K562 (cell line): ENCODE results near the gene TMEM191C. TPM values are rescaled to one million over a fixed set of nuclear protein-coding genes. Genes with fewer than 3 reads are reported as not detected.

Experiments
- CEBPB ChIP-seq: fragments of 450-650 bp; IDR thresholded peaks from 2 replicates; pipeline ENCODE4 v1.6.1; 2016; ENCODE audit warnings: missing genetic modification characterization, missing compliant biosample characterization
- DDX20 ChIP-seq: fragments of 450-650 bp; IDR thresholded peaks from 2 replicates; pipeline ENCODE4 v1.6.1; 2016; ENCODE audit warnings: missing genetic modification characterization, low read depth, mild to moderate bottlenecking, missing compliant biosample characterization, moderate library complexity
- KDM4B ChIP-seq, 2 experiments: fragments of 450-650 bp in 1 of 2; sonication (generic) in 1 of 2; IDR thresholded peaks; 2 replicates each; pipeline ENCODE4 v1.6.1; 2016 to 2017; ENCODE audit warnings: borderline replicate concordance in 2 of 2, antibody characterized with exemption in 1 of 2, low read depth in 1 of 2, mild to moderate bottlenecking in 1 of 2
- MCM3 ChIP-seq: fragments of 450-650 bp; IDR thresholded peaks from 2 replicates; pipeline ENCODE4 v1.6.1; 2016
- NR4A1 ChIP-seq, 2 experiments: fragments of 250-450 bp in 1 of 2; fragments of 450-650 bp in 1 of 2; sonication (Bioruptor Pico) in 1 of 2; IDR thresholded peaks; 2 replicates each; pipeline versions ENCODE4 v1.4.0 to v1.6.1; 2016 to 2020; ENCODE audit warnings: mild to moderate bottlenecking in 2 of 2, missing compliant biosample characterization in 1 of 2, missing genetic modification characterization in 1 of 2, moderate library complexity in 1 of 2
- PHF8 ChIP-seq: fragments of 200-600 bp; sonication (generic); IDR thresholded peaks from 2 replicates; pipeline ENCODE4 v1.6.1; 2012; ENCODE audit warnings: mixed run types, mild to moderate bottlenecking, inconsistent platforms, low read length, moderate library complexity, borderline replicate concordance
- POLR2B ChIP-seq: fragments of 450-650 bp; IDR thresholded peaks from 2 replicates; pipeline ENCODE4 v1.6.1; 2018; ENCODE audit warnings: low read depth; ENCODE audit not compliant: partially characterized antibody
- RBM15 ChIP-seq: fragments of 200-400 bp; formaldehyde crosslinking; IDR thresholded peaks from 2 replicates; pipeline ENCODE4 v1.6.1; 2018; ENCODE audit warnings: mild to moderate bottlenecking, low read length, moderate library complexity; ENCODE audit not compliant: insufficient read depth
- SIN3A ChIP-seq, 2 experiments: fragments of 150-350 bp in 1 of 2; IDR thresholded peaks; 2 replicates each; pipeline ENCODE4 v1.6.1; 2011 to 2016; ENCODE audit warnings: borderline replicate concordance in 2 of 2, low read depth in 2 of 2, low read length in 2 of 2, mild to moderate bottlenecking in 2 of 2, moderate library complexity in 2 of 2; ENCODE audit not compliant: control insufficient read depth in 1 of 2
- TSC22D4 ChIP-seq: fragments of 450-650 bp; IDR thresholded peaks from 2 replicates; pipeline ENCODE4 v1.6.1; 2016; ENCODE audit warnings: missing genetic modification characterization, missing biosample characterization, control low read depth
- U2AF1 ChIP-seq: fragments of 200-400 bp; formaldehyde crosslinking; optimal IDR thresholded peaks from 2 replicates; pipeline ENCODE3; 2017; ENCODE audit warnings: mild to moderate bottlenecking, low read depth, low read length, moderate library complexity
- ZBED1 ChIP-seq: IDR thresholded peaks from 2 replicates; pipeline ENCODE4 v1.6.1; 2014
- ZBTB7A ChIP-seq: IDR thresholded peaks from 2 replicates; pipeline ENCODE4 v1.6.1; 2011; ENCODE audit warnings: low read depth, mild to moderate bottlenecking, low read length, moderate library complexity, borderline replicate concordance; ENCODE audit not compliant: control insufficient read depth
- ZNF124 ChIP-seq: sonication (generic); formaldehyde crosslinking; IDR thresholded peaks from 2 replicates; pipeline ENCODE4 v1.8.1; 2022; ENCODE audit warnings: missing genetic modification reagents
- ZNF586 ChIP-seq: fragments of 450-650 bp; formaldehyde crosslinking; conservative IDR thresholded peaks from 2 replicates; pipeline ENCODE4 v1.4.0; 2020; ENCODE audit warnings: mild to moderate bottlenecking, moderate library complexity
- ZNF699 ChIP-seq: fragments of 250-450 bp; sonication (Bioruptor Pico); IDR thresholded peaks from 2 replicates; pipeline ENCODE4 v1.8.0; 2021; ENCODE audit warnings: mild to moderate bottlenecking, moderate library complexity; ENCODE audit not compliant: insufficient replicate concordance
- polyA plus RNA-seq, 8 experiments: library from polyadenylated mRNA; depleted of rRNA in 4 of 8; stranded (reverse) in 5 of 8; unstranded in 3 of 8; fragments of >200 nt; fragmentation: Nextera tagmentation in 2 of 8; fragmentation: Illumina TruSeq in 1 of 8; extraction: Ambion mirVana in 2 of 8; extraction: Trizol in 1 of 8; gene quantifications; 2 replicates each; pipeline versions ENCODE4 v1.2.1 to v1.2.3, GENCODE V29; 2011 to 2014; ENCODE audit warnings: inconsistent platforms in 1 of 8, missing spikeins in 1 of 8
- total RNA-seq, 7 experiments: library from RNA; depleted of rRNA in 6 of 7; stranded (reverse); fragments of >200 nt in 6 of 7; fragmentation: Illumina TruSeq in 2 of 7; extraction: Trizol in 2 of 7; gene quantifications; 2 replicates each; pipeline versions ENCODE4 v1.2.1 to v1.2.3, GENCODE V29; 2011 to 2021; ENCODE audit warnings: low replicate concordance in 1 of 7
- TF ChIP-seq, protein P1 (sequence below): fragments of 250-450 bp; sonication (Bioruptor Pico); IDR thresholded peaks from 2 replicates; pipeline ENCODE4 v1.4.0; 2020; ENCODE audit warnings: borderline replicate concordance
- TF ChIP-seq, protein P2 (sequence below): sonication (generic); formaldehyde crosslinking; IDR thresholded peaks from 2 replicates; pipeline ENCODE4 v1.9.0; 2022; ENCODE audit warnings: mild to moderate bottlenecking, missing genetic modification reagents
- TF ChIP-seq, protein P3 (sequence below): conservative IDR thresholded peaks from 2 replicates; pipeline ENCODE4 v1.6.1; 2011; ENCODE audit warnings: low read depth, mild to moderate bottlenecking, low read length; ENCODE audit not compliant: control insufficient read depth
- TF ChIP-seq, protein P4 (sequence below), 3 experiments: fragments of 200-800 bp in 1 of 3; sonication (Bioruptor generic) in 1 of 3; sonication (generic) in 1 of 3; formaldehyde crosslinking in 1 of 3; IDR thresholded peaks; 2 replicates each; pipeline versions ENCODE4 v1.6.1 to v1.8.0; 2016 to 2022; ENCODE audit warnings: mild to moderate bottlenecking in 2 of 3, missing compliant biosample characterization in 2 of 3, missing genetic modification characterization in 2 of 3, missing genetic modification reagents in 1 of 3

TMEM191C gene
- total and polyA plus RNA-seq, 9 of the 15 experiments (the other 6 are each of a cell fraction or from before 2014, with no cell fraction given) = 0.15 to 7.1 (median 1.1) TPM

DNA sequence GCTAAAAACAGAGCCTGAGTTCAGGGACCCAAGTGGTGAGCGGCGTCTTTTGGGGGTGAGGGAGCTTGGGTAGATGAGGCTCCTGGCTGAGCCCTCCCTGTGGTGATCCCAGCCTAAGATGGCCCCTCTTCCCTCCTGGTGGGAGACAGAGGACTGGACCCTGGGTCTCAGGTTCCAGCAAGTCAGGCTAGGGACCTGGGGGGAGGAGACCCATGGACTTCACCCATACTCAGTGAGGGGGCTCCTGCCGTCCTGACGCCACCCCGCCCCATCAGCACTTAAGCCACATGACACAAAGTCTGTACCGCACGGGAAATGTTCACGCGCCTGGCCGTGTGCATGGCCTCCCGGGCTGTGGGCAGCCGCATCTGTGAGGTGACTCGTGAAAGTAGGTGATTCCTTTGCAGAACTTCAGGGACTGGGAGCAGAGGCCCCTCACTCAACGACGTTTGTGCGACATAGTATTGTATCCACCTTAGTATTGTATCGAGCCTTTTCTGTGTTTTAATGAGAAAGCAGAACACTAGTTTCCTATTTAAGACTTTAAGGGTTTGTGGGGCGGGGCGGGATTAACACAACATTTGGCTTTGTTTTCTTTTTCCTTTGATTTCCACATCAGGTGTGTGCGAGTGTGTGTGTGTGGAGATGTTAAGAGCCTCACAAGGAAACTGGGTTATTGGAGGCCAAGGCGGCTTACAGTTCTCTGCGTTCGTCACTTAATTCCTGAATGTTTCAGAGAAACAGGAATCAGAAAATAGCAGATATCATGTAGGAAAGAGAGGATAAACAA, 18.4 kb upstream of the TMEM191C start (continued):
- TF ChIP-seq, protein P1, sequence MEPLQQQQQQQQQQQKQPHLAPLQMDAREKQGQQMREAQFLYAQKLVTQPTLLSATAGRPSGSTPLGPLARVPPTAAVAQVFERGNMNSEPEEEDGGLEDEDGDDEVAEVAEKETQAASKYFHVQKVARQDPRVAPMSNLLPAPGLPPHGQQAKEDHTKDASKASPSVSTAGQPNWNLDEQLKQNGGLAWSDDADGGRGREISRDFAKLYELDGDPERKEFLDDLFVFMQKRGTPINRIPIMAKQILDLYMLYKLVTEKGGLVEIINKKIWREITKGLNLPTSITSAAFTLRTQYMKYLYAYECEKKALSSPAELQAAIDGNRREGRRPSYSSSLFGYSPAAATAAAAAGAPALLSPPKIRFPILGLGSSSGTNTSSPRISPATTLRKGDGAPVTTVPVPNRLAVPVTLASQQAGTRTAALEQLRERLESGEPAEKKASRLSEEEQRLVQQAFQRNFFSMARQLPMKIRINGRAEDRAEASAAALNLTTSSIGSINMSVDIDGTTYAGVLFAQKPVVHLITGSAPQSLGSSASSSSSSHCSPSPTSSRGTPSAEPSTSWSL (CRISPR knock-in tag) = no peak
- TF ChIP-seq PHF8 (no peak), ZNF586 (CRISPR knock-in tag) (no peak), RBM15 (no peak), ZBTB7A (peak; percentile 39; the same call in 1 of the 2 replicates), ZNF699 (peak; percentile 21), U2AF1 (no peak), CEBPB (no peak), KDM4B (IDR thresholded peaks at IDR 0.05; ENCODE audit: borderline replicate concordance in 2 of 2, low read depth in 1 of 2) (no peak), SIN3A (IDR thresholded peaks at IDR 0.05; ENCODE audit: borderline replicate concordance in 2 of 2, control insufficient read depth in 1 of 2, low read depth in 2 of 2, low read length in 2 of 2) (no peak), POLR2B (peak; percentile 57), DDX20 (tag) (no peak), MCM3 (no peak), NR4A1 (CRISPR knock-in tag; IDR thresholded peaks at IDR 0.05) (0 out of 2 replicates have a peak, but pooled peaks have one; percentile 80), NR4A1 (tag; IDR thresholded peaks at IDR 0.05) (no peak), ZNF124 (peak; percentile 61; the same call in 1 of the 2 replicates), ZBED1 (peak; percentile 76), TSC22D4 (tag) (no peak)
- TF ChIP-seq, protein P2, sequence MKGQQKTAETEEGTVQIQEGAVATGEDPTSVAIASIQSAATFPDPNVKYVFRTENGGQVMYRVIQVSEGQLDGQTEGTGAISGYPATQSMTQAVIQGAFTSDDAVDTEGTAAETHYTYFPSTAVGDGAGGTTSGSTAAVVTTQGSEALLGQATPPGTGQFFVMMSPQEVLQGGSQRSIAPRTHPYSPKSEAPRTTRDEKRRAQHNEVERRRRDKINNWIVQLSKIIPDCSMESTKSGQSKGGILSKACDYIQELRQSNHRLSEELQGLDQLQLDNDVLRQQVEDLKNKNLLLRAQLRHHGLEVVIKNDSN (CRISPR knock-in tag) = peak; percentile 55; the same call in 1 of the 2 replicates
- TF ChIP-seq, protein P3, sequence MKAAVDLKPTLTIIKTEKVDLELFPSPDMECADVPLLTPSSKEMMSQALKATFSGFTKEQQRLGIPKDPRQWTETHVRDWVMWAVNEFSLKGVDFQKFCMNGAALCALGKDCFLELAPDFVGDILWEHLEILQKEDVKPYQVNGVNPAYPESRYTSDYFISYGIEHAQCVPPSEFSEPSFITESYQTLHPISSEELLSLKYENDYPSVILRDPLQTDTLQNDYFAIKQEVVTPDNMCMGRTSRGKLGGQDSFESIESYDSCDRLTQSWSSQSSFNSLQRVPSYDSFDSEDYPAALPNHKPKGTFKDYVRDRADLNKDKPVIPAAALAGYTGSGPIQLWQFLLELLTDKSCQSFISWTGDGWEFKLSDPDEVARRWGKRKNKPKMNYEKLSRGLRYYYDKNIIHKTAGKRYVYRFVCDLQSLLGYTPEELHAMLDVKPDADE = 0 out of 2 replicates have a peak, but pooled peaks have one; percentile 22
- TF ChIP-seq, protein P4, sequence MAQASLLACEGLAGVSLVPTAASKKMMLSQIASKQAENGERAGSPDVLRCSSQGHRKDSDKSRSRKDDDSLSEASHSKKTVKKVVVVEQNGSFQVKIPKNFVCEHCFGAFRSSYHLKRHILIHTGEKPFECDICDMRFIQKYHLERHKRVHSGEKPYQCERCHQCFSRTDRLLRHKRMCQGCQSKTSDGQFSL (CRISPR knock-in tag; IDR thresholded peaks at IDR 0.05) = no peak
- TF ChIP-seq, protein P4 (tag; IDR thresholded peaks at IDR 0.05) = no peak
